GM12865 (cell line): ENCODE measurements around the gene KLF7.

Experiments used
- DNase-seq: peaks from one replicate; pipeline ENCODE4 v3.0.0; 2010; ENCODE audit warnings: low read depth
- H3K4me3 ChIP-seq: 2 replicates; pipeline ENCODE4 v1.5.1; 2011; ENCODE audit warnings: mild to moderate bottlenecking, low read depth, low read length, control low read depth
- CTCF ChIP-seq: IDR thresholded peaks from 2 replicates; pipeline ENCODE4 v1.5.1; 2011; ENCODE audit warnings: low read length, control low read depth, low read depth, inconsistent platforms; ENCODE audit not compliant: insufficient read depth; ENCODE audit errors: missing control alignments

Gene KLF7

GRCh38 chr2:207117668-207118067, 48.1 kb downstream of the KLF7 start:
- no peak for TF ChIP-seq CTCF
- DNase-seq = no peak
- H3K4me3 ChIP-seq = no peak overlapping the region

- no peak overlapping the region for H3K4me3 ChIP-seq
- no peak for DNase-seq
- TF ChIP-seq CTCF = no peak
Measured at GRCh38 chr2:207115715-207116364, 49.9 kb downstream of the KLF7 start.

GRCh38 chr2:207113414-207113813, 52.3 kb downstream of the KLF7 start:
- no peak overlapping the region for H3K4me3 ChIP-seq
- no peak for DNase-seq
- TF ChIP-seq CTCF = no peak

- no peak for DNase-seq
- no peak overlapping the region for H3K4me3 ChIP-seq
- no peak for TF ChIP-seq CTCF
Measured at GRCh38 chr2:207112785-207113184, 53.0 kb downstream of the KLF7 start.

GRCh38 chr2:207112383-207112782, 53.4 kb downstream of the KLF7 start:
- no peak for TF ChIP-seq CTCF
- no peak for DNase-seq
- no peak overlapping the region for H3K4me3 ChIP-seq

- no peak for DNase-seq
- TF ChIP-seq CTCF = no peak
- no peak overlapping the region for H3K4me3 ChIP-seq
Measured at GRCh38 chr2:207111757-207112156, 54.0 kb downstream of the KLF7 start.

GRCh38 chr2:207110715-207111114, 55.0 kb downstream of the KLF7 start:
- no peak for DNase-seq
- no peak overlapping the region for H3K4me3 ChIP-seq
- no peak for TF ChIP-seq CTCF
